Measurements from ENCODE around the gene MYBPHL. TPM values are rescaled to one million over a fixed set of nuclear protein-coding genes. Genes with fewer than 3 reads are reported as not detected.
A peak's percentile ranks its signal among the peaks of the same experiment; 100 is the strongest.

MYBPHL gene
- total and polyA plus RNA-seq, 2 of the 13 experiments (the other 11 are each of a cell fraction or from before 2014, with no cell fraction given), result 3.7 to 3.8 TPM

GRCh38 chr1:109277434-109278204 lies 29.2 kb downstream of the MYBPHL start (continued):
- TF ChIP-seq ZFP41 (CRISPR knock-in tag; IDR thresholded peaks at IDR 0.05; ENCODE audit: borderline replicate concordance), result 0 out of 2 replicates have a peak, but pooled peaks have one; percentile 77
- TF ChIP-seq, protein P1, sequence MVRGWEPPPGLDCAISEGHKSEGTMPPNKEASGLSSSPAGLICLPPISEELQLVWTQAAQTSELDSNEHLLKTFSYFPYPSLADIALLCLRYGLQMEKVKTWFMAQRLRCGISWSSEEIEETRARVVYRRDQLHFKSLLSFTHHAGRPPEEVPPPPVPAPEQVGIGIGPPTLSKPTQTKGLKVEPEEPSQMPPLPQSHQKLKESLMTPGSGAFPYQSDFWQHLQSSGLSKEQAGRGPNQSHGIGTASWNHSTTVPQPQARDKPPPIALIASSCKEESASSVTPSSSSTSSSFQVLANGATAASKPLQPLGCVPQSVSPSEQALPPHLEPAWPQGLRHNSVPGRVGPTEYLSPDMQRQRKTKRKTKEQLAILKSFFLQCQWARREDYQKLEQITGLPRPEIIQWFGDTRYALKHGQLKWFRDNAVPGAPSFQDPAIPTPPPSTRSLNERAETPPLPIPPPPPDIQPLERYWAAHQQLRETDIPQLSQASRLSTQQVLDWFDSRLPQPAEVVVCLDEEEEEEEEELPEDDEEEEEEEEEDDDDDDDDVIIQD (CRISPR knock-in tag; IDR thresholded peaks at IDR 0.05; ENCODE audit: low read depth), result peak; percentile 71

DNA sequence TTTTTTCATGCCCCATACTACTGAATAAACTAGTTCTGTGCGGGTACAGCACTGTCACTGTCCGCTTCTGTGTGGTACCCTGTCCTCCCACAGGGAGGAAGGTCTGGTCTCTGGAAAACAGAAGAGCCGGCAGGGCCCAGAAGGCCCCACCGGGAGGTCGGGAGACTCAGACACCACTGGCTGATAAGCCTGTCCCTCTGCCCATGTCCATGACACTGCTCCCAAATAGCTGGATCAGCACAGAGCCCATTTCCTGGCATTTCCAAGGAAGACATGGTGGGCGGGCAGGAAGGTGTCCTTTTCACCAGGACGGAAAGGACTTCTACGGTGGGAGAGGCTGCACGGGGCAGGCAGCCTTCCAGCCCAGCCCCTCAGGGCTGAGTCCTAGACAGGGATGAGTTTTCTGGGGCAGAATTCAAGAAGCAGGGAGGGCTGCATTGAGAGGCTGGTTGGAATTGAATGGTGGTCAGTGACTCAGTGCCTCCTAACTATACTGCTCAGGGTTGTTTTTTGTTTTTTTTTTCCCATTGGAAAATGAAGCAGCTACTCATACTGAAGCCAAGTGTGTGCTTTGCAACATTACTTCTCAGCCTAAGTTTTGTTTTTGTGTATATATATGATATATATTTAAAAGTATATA lies 31.0 kb downstream of the MYBPHL start:
- DNase-seq (ENCODE audit: low spot score) (peak; percentile 48), ATAC-seq (peak; percentile 54), FAIRE-seq (peak; percentile 76)
- peaks cover 4 to 12% of the 10 kb centered on the region in 2 experiments; a peak in 2 of 5 replicates for H3K36me3 ChIP-seq (replicated peaks in 1 of 2; ENCODE audit: control insufficient read depth in 1 of 2, insufficient read depth in 2 of 2, low read length in 2 of 2)
- CTCF ChIA-PET (ENCODE audit: low intra/inter-chr PET ratio, low total read pairs), result interaction anchor here (2.5 kb wide), 1 partner anchor 12 kb away, joined by 12 read pairs; no protein-coding TSS in a partner anchor
- H3K9ac ChIP-seq (ENCODE audit: insufficient read depth, low read depth, low read length), result peak overlapping the region; percentile 61
- no peaks in the 10 kb centered on the region for H3K9me3 ChIP-seq (ENCODE audit: low read length)
- 3% methylated on average over 6 of the region's 9 CpGs for WGBS (ENCODE audit: low lambda C conversion rate)
- peak overlapping the region; percentile 68 for H3K4me2 ChIP-seq (ENCODE audit: low read depth, low read length)
- in situ Hi-C loops (cut with HindIII; ENCODE audit: extremely low pct_ligation_motif_present, low pct_unique_long_range_greater_than_20kb), result no loop called here
- H2AFZ ChIP-seq (ENCODE audit: low read length), result no peak overlapping the region
- H3K27ac ChIP-seq (ENCODE audit: extremely low read length, insufficient read depth, low read length), result peak overlapping the region; percentile 66
- H4K20me1 ChIP-seq (ENCODE audit: insufficient read depth, low read length), result no peaks in the 10 kb centered on the region
- POLR2A ChIA-PET, result interaction anchor here (0.7 to 4.4 kb wide), 9 partner anchors 12 to 152 kb away, joined by 3 to 28 read pairs (median 4); partner anchors contain the start of genes MYBPHL, PSMA5 and SORT1
- intact Hi-C loops (cut with micrococcal nuclease; ENCODE audit: unreplicated experiment), result loop anchor here (1.0 to 10.0 kb wide), 2 partner anchors 7 to 69 kb away; partner anchors contain the start of gene PSRC1
- no peaks in the 10 kb centered on the region for H3K27me3 ChIP-seq (ENCODE audit: control insufficient read depth in 1 of 2, insufficient read depth in 2 of 2, low read length in 2 of 2)
- no peaks in the 10 kb centered on the region for H3K79me2 ChIP-seq (ENCODE audit: insufficient read depth, low read length)
- peak overlapping the region; percentile 23 to 60 (median 33); a peak in 5 of 6 replicates for H3K4me3 ChIP-seq (replicated peaks in 1 of 3; ENCODE audit: insufficient read depth in 1 of 3, low read depth in 2 of 3, low read length in 3 of 3)
- TSS peak; percentile 54 for BruUV-seq (replicated peaks)
- peaks cover 78% of the 10 kb centered on the region for H3K4me1 ChIP-seq (ENCODE audit: insufficient read depth, low read length)
- no peak for TF ChIP-seq SP1 (IDR thresholded peaks at IDR 0.05)
- TF ChIP-seq SP1 (CRISPR knock-in tag; IDR thresholded peaks at IDR 0.05), result no peak
- TF ChIP-seq ZNF597 (CRISPR knock-in tag; IDR thresholded peaks at IDR 0.05), result no peak
- peak; percentile 17; the same call in 1 of the 2 replicates for TF ChIP-seq NFYC (CRISPR knock-in tag; IDR thresholded peaks at IDR 0.05)
- peak; percentile 43; the same call in 1 of the 2 replicates for TF ChIP-seq ZNF263 (CRISPR knock-in tag; IDR thresholded peaks at IDR 0.05)
- TF ChIP-seq ZNF280B (CRISPR knock-in tag; IDR thresholded peaks at IDR 0.05; ENCODE audit: borderline replicate concordance), result no peak
- TF ChIP-seq RFXAP (CRISPR knock-in tag; IDR thresholded peaks at IDR 0.05; ENCODE audit: borderline replicate concordance), result no peak
- no peak for TF ChIP-seq ZNF207 (IDR thresholded peaks at IDR 0.05; ENCODE audit: borderline replicate concordance)
- no peak for TF ChIP-seq AGO1 (IDR thresholded peaks at IDR 0.05; ENCODE audit: low read depth, low read length, poor library complexity, severe bottlenecking)
